Measurements from ENCODE around the gene ATP7A.
"Not testable (repeated sequence)": the region's sequence is repeated elsewhere in the genome, so short reads cannot be mapped to it uniquely, and the experiment has no call there.

Gene ATP7A

DNA sequence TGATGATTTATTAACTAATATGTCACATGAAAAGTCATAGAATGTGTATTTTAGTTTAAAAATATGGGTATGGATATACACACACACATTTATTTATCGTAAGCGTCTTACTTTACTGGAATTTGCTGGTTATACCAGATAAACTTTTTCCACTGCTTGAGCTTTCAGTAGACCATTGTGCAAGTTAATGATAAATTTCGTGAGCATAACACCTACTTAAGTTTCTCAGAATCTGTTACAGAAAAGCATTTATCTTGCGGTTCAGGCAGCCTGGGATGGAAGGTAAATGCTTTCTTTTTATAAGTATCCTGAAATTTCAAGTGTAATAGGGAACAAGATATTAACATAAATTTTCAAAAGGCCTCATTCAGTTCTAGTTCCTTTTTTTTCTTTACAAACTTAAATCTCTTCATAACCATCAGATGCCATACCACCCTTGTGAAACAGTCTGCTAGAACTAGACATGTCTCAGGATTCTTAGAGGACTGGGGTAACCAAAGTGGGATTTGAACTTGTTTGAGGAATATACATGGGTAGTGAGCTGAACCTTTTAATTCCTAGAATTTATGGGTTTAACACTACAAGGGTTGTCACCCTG, 27.7 kb downstream of the ATP7A start:
- in situ Hi-C loops (cut with MboI; ENCODE audit: low sequenced_read_pairs) = no loop called here

DNA sequence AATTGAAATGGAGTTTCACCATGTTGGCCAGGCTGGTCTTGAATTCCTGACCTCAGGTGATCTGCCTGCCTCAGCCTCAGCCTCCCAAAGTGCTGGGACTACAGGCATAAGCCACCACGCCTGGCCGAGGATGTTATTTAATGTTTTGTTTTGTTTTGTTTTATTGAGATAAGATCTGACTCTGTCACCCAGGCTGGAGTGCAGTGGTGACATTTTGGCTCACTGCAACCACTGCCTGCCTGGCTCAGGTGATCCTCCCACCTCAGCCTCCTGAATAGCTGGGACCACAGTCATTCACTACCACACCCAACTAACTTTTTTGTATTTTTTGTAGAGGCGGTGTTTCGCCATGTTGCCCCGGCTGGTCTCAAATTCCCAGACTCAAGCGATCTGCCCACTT, 34.5 kb downstream of the ATP7A start:
- in situ Hi-C loops (cut with MboI; ENCODE audit: low sequenced_read_pairs) = not testable (repeated sequence)

DNA sequence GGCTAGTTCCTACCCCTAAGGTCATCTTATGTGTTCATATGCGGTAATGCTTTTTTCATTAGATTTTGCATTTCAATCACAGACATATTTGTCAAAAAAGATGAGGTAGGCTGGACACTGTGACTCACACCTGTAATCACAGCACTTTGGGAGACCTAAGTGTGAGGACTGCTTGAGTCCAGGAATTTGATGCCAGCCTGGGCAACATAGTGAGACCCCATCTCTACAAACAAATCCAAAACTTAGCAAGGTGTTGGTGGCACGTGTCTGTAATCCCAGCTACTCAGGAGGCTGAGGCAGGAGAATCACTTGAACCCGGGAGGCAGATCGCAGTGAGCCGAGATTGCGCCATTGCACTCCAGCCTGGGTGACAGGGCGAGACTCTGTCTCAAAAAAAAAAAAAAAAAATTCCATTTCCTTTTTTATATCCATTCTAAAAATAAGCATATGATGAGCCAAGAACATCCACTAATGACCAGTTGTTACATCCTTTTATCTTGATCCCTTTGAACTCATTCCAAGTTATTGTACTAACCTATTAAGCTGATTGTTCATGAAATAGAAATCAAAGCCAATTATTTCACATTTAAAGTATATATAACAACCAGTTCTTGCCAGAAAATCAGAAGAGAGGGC, 35.5 kb downstream of the ATP7A start:
- in situ Hi-C loops (cut with MboI; ENCODE audit: low sequenced_read_pairs) = no loop called here

DNA sequence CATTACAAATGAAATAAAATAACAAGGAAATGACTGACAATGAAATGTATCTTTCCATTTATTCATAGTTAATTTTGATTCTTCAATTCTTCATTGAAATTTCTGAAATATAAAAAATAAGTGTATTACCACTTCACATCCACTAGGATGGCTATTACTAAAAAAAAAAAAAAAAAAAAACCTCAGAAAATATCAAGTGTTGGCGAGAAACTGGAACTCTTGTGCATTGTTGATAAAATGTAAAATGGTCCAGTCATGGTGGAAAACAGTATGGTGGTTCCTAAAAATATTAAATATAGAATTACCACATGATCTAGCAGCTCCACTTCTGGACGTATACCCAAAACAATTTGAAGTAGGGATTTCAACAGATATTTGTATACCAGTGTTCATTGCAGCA, 36.1 kb downstream of the ATP7A start:
- in situ Hi-C loops (cut with MboI; ENCODE audit: low sequenced_read_pairs) = no loop called here

DNA sequence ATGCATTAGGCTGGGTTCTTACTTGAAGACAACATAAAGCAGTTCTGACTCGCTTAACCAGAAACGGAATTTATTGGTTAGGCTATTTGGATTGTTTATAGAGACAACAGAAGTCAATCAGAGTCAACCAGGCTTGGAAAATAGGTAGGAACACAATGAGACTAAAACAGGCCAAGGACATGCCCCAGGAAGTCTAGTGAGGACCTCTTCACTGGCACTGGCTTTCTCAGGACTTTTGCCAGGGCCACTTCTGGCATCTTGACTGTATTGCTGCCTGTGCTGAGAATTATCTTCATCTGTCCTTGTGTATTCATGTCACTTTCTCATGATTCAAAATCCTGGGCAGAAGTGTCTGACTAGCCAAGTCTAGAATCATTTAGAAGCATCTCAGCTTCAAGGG, 39.3 kb downstream of the ATP7A start:
- in situ Hi-C loops (cut with MboI; ENCODE audit: low sequenced_read_pairs) = no loop called here

DNA sequence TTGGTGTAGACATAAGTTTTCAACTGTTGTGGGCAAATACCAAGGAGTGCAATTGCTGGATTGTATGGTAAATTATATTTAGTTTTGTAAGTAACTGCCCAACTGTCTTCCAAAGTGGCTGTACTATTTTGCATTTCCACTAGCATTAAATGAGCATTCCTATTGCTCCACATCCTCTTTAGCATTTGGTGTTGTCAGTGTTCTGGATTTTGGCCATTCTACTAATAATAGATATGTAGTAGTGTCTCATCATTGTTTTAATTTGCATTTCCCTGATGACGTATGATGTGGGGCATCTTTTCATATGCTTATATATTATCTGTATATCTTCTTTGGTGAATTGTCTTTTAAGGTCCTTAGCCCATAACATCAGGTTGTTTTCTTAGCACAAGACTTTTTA, 41.7 kb downstream of the ATP7A start:
- in situ Hi-C loops (cut with MboI; ENCODE audit: low sequenced_read_pairs) = no loop called here

DNA sequence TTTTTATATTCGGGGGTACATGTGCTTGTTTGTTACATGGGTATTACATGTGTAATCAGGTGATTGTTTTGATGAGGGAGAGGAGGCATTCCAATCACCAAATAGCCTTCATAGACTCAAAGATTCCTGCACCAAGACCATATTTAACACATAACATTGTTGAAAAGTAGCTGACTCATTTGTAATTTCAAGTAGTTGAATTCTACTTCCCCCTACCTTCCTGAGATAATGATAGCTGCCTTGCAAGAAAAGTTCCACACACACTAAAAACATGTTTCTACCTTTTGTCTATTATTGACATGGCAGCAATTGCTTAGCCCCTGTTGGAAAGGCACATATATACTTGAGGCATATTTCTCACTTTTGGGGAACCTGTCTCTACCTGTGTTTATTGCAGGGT, 42.8 kb downstream of the ATP7A start:
- in situ Hi-C loops (cut with MboI; ENCODE audit: low sequenced_read_pairs) = no loop called here

DNA sequence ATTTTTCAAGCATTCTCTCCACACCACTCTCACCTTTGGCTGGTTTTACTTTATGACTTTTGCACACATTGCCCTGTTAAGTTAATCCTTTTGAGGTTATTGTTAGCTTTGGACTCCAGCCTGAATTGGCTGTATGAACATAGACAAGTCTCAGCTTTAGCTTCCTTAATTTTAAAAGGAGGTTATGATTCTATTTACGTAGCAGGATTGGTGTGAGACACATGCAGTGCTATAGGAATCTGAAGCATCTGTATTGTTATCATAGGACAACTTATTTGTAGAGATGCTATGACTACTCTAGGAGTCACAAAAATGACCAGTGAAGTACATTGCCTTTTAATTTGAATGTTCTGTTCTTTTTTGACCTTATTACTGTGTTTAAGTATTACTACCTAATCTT, 43.2 kb downstream of the ATP7A start:
- in situ Hi-C loops (cut with MboI; ENCODE audit: low sequenced_read_pairs) = no loop called here

DNA sequence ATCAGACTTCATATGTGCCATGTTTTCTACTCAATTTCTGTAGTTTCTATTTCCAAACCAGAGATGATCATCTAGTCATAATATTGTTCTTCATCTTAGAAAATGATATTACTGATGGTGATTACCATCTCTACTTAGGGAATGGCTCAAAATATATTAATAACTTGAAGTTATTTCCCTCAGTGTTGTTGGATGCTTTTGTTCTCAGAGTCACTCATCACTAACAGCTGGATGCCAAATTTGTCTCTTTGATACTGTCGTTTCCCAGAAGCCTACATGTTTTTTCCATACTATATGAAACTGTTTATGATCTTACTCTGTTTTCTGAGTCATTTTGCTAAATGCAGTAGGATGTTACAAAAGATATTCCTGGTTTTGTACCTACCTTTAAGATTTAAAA, 50.1 kb downstream of the ATP7A start:
- in situ Hi-C loops (cut with MboI; ENCODE audit: low sequenced_read_pairs) = no loop called here

DNA sequence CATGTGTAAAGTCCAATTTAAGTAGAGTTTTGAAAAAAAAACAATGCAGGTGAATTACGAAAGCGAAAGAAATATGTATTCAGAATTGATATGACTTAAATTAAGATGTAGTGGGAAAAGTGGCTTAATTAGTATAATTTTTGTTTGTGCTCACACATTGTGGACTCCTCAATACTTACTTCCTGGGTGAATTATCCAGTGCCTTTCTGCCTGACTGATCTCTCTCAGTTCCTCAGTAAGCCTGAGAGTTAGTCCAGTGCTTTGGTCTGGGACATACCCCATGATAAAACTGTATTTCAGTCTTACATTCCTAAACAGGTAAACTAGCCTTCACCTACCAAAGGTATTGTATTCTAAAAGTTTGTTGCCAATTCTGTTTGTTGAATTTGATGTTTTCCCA, 50.6 kb downstream of the ATP7A start:
- in situ Hi-C loops (cut with MboI; ENCODE audit: low sequenced_read_pairs) = no loop called here

DNA sequence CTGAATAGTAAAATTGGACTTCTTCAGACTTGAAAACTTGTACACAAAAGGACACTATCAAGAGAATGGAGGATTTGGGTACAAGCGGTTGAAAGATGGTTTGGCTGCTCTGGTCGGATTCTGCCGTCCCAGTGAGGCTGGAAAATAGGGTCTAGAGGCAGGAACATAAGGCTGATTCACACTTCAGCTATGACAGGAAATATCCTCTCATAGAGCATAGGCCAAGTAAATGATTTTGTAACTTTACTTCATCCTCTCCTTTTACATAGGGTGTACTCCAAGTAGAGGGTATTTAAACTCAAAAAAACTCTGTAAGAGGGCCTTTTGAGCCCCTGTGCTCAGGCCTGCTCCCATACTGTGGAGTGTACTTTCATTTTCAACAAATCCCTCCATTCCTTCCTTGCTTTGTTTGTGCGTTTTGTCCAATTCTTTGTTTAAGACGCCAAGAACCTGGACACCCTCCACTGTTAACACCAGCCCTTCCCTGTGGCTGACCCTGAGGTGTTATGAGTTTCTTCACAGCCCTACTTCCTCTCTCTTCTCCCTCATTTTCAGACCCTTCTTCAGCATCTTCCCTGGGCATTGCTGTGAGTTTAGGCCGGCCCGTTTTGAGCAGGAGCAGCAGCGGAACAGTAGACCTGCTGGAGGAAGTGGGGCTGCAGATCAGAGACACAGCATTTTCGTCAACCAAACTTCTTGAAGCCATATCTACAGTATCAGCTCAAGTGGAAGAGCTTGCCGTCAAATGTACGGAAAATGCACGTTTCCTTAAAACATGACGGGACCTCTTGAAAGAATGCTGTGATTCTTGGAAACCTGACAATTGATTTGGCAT, 51.8 kb downstream of the ATP7A start:
- in situ Hi-C loops (cut with MboI; ENCODE audit: low sequenced_read_pairs) = no loop called here

DNA sequence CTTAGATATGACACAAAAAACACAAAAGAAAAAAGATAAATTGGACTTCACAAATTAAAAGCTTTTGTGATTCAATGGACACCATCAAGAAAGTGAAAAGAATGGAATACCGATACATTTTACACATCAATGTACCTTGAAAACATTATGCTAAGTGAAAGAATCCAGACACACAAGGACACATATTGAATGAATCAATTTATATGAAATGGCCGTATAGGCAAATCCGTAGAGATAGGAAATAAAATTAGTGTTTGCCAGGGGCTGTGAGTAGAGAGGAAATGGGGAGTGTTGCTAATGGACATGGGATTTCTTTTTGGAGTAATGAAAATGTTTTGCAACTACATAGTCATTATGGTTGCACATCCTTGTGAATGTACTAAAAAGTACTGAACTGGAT, 55.9 kb downstream of the ATP7A start:
- in situ Hi-C loops (cut with MboI; ENCODE audit: low sequenced_read_pairs) = no loop called here

DNA sequence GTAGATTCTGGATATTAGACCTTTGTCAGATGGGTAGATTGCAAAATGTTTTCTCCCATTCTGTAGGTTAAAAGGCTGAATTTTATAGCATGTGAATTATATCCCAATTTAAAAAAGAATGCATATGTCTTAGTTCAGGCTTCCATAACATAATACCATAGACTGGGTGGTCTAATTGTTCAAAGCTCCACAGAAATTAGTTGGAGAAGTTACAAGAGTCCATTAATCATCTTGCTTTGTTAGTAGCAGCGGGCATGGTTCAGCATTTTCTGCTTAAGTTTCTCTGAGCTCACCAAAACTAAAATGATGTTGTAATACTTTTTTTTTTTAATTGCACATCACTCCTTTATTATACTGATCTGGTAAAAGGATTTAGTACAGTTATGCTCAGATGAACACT, 57.1 kb downstream of the ATP7A start:
- in situ Hi-C loops (cut with MboI; ENCODE audit: low sequenced_read_pairs) = no loop called here

DNA sequence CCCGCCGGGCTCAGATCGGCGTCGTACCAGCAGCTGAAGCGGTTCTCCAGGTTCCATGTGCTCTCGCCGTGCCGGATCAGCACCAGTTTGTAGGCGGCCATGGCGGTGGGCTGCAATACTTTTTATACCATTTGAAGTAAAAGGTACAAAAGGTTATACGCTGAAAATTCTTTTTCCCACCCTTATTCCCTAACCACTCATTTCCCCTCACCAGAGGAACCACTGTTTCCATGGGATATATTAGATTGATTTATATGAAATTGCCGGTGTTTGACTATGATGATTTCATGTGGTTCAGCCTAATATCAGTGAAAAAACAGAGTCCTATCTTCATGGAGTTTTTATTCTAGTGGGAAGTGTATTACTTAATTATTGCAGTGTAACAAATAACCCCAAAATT, 59.0 kb downstream of the ATP7A start, which contains the start of gene PGAM4:
PGAM4 (minus strand) TSS at position 101 of the 400 bp plus-strand sequence; CDS start at position 101, 0 bp downstream.
- in situ Hi-C loops (cut with MboI; ENCODE audit: low sequenced_read_pairs) = no loop called here

DNA sequence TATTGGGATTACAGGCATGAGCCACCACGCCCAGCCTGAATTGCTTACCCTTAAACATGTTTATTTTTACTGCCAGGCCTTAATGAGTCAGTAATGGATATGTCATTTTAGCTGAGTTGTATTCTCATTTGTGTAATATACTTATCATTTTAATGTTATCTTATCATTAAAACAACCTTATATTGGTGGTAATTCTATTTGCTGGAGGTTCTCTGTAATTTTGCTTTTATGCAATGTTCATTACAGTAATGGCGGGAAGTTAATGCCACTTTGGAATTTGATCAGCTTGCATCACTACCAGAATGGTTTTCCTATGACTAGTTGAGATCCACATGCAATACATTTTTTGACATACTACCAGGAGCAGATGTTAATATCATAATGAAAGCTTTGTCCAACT, 65.3 kb downstream of the ATP7A start:
- in situ Hi-C loops (cut with MboI; ENCODE audit: low sequenced_read_pairs) = no loop called here

DNA sequence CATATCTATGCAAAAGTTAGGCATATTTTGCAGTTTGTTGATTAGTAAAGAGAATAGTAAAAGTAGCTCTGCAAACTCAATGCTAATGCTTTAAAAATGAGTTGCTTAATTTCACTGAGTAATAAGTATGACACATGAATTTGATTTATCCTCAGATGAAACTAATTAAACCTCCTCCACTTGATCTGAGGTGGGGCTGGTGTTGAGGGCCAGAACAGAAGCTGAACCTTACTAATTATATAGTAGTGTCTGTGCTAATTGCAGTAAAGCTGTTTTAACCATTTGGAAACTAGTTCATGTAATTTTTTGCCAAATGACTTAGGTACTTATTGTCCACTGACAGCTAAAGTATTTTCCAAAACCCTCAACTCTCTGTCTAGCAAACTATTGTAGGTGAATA, 66.6 kb downstream of the ATP7A start:
- in situ Hi-C loops (cut with MboI; ENCODE audit: low sequenced_read_pairs) = no loop called here

DNA sequence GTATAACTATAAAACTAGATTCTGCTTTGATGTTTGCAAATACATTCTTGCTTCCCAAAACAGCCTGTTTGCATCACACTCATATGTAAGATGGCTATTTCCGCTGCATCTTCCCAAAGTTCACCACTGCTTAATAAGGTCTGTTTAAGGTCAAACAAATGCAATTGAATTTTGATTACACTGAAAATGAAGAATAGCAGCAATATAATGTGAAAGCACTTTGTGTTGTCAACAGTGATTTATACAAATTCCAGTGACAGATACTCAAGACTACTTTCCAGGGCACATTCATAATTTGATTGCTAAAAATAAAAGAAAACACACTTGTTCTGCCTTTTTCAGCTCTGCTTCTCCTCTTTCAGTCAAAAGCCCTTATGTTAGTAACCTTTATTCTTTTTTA, 67.0 kb downstream of the ATP7A start:
- in situ Hi-C loops (cut with MboI; ENCODE audit: low sequenced_read_pairs) = no loop called here

DNA sequence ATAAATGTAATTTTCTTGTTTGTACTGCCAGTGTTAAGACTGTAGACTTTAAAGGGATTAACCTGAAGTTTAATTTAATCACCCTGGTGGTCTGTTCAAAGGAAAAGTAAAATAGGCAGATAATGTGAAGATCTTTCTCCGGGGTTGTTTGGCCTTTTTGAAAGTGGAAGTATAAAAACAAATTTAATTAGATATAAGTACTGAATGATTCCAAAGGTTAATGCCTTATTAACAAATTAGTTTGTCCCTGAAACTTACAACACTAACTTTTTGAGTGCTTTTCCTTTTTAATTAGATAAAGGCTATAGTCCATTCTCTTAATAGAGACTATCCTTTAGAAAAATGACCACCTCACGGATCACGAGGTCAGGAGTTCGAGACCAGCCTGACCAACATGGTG, 69.4 kb downstream of the ATP7A start:
- in situ Hi-C loops (cut with MboI; ENCODE audit: low sequenced_read_pairs) = no loop called here

DNA sequence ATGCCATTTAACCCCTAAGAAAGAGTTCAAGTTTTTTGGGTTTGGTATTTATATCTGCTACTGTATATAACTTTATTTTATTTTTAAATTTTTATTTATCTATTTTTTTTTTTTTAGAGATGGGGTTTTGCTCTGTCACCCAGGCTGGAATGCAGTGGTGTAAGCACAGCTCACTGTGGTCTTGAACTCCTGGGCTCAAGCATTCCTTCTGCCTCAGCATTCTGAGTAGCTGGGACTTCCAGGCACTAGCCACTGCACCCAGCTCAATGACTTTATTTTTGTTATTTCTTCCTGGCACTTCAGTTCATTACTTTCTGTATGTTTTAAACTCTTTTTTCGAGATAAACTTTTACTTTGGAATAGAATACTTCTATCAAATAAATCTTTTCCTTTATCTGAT, 101.4 kb downstream of the ATP7A start:
- in situ Hi-C loops (cut with MboI; ENCODE audit: low sequenced_read_pairs) = no loop called here

DNA sequence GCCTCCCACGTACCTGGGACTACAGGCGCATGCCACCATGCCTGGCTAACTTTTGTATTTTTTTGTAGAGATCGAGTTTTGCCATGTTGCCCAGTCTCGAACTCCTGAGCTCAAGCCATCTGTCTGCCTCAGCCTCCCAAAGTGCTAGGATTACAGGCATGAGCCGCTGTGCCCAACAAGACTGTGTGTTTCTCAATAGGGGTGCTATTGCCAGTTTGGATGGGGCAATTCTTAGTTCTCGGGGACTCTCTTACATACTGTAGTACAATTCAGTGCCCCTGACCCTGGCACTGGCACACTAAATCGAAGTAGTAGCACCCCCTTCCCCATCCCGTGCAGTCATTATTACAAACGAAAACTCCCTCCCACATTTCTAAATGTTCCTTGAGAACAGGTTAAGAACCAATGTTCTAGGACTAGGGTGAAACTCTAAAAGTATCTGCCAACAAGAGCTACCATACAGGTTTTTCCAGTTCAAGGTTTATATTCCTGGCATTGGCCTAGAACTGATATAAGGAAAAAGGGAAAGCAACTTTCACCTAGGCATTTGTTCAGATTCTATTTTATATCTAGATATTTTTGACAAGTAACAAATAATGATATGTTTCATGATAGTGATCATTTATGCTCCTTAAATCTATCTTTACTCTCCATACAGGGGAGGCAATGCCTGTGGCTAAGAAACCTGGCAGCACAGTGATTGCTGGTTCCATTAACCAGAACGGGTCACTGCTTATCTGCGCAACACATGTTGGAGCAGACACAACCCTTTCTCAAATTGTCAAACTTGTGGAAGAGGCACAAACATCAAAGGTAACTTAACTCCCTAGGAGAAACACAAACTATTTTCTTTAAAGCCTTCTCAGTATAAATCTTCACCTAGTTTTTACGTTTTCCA, 109.3 kb downstream of the ATP7A start:
- in situ Hi-C loops (cut with MboI; ENCODE audit: low sequenced_read_pairs) = loop anchor here (10.0 kb wide), 1 partner anchor 105 kb away; the partner anchor contains the start of gene ATP7A

All from HL-60/S4 treated with phorbol 12-myristate 13-acetate at 8.2 ng/mL for 4 days and 3 days (cell line).